ENCODE data around the gene LRRC4B.

LRRC4B gene

DNA sequence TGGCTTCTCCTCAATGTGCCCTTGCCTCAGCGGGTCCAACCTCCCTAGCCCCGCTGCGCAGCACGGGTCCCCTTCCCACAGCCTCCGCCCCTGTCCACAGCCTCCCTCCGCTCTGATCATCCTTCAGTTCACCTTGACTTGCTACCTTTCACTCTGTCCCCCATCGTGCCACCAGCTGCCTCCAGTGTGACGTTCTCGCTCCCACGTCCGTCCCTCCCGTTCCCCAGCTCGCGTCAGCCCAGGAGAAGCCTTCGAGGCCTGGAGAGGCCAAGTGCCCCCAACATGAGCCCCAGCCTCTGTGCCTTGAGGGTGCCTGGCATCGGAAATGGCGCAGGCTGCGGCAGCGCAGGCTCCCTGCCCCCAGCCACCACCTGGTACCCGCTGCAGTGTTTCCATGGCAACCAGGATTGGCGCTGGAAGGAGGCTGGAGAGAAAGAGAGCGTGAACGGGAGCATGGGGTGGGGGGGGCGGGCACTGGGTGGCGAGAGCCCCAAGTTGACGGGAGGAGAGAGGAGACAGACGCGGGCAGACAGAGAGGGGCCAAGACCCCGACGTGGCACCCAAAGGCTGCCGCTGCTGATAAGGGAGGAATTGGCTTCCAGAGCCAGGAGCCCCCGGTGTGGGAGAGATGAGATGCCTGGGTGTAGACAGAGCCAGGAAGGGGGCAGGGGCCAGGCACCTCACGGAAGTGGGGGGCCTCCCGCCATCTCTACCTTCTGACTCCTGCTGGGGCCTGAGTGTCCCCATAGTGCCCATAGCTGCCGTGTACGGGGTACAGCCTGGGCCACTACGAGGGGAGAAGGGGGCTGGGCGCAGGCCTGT is 53.7 kb downstream of the LRRC4B start:
- Histone ChIP-seq H3K4me2 (peak overlapping the region in 10 of 11 experiments; percentile 29 to 84 (median 74); a peak in 19 of 22 replicates), H3K36me3 (peaks cover 0 to 15% (median 0%) of the 10 kb centered on the region in 11 experiments; a peak in 5 of 22 replicates), H3K4me3 (no peak overlapping the region), H3K9ac (peak overlapping the region in 10 of 11 experiments; percentile 10 to 61 (median 39); a peak in 10 of 22 replicates), H4K20me1 (no peaks in the 10 kb centered on the region), H3K27ac (peak overlapping the region in 6 of 11 experiments; percentile 3 to 91 (median 69); a peak in 8 of 22 replicates), H3K4me1 (peaks cover 18 to 55% (median 46%) of the 10 kb centered on the region in 10 experiments), H3K27me3 (no peaks in the 10 kb centered on the region), H3K9me3 (replicated peaks in 1 of 11) (peaks cover 0 to 21% (median 13%) of the 10 kb centered on the region in 11 experiments; a peak in 15 of 22 replicates)
- no peak for TF ChIP-seq Cebpa-rat (IDR thresholded peaks at IDR 0.05)

- no peak within 1 kb of the TSS for H3K4me3 ChIP-seq
- no peaks in the 10 kb centered on the region for H3K27me3 ChIP-seq
- peak within 1 kb of the TSS in 10 of 11 experiments; percentile 29 to 92 (median 84); a peak in 19 of 22 replicates for H3K4me2 ChIP-seq
- peaks cover 0 to 15% (median 10%) of the 10 kb centered on the region in 11 experiments; a peak in 14 of 22 replicates for H3K9me3 ChIP-seq (replicated peaks in 1 of 11)
- peak within 1 kb of the TSS in 10 of 11 experiments; percentile 10 to 84 (median 53); a peak in 11 of 22 replicates for H3K9ac ChIP-seq
- H3K27ac ChIP-seq: peak within 1 kb of the TSS in 8 of 11 experiments; percentile 41 to 91 (median 85); a peak in 14 of 22 replicates
- peaks cover 0 to 12% (median 0%) of the 10 kb centered on the region in 11 experiments; a peak in 5 of 22 replicates for H3K36me3 ChIP-seq
- H4K20me1 ChIP-seq: no peaks in the 10 kb centered on the region
- peaks cover 25 to 62% (median 53%) of the 10 kb centered on the region in 10 experiments for H3K4me1 ChIP-seq
- TF ChIP-seq Cebpa-rat (IDR thresholded peaks at IDR 0.05): no peak
Measured at GRCh38 chr19:50513746-50514345, 54.4 kb downstream of the LRRC4B start, which contains the start of gene ASPDH. Gene ASPDH (minus strand): TSS chr19:50513913. CDS start chr19:50513823, 90 bp downstream.

DNA sequence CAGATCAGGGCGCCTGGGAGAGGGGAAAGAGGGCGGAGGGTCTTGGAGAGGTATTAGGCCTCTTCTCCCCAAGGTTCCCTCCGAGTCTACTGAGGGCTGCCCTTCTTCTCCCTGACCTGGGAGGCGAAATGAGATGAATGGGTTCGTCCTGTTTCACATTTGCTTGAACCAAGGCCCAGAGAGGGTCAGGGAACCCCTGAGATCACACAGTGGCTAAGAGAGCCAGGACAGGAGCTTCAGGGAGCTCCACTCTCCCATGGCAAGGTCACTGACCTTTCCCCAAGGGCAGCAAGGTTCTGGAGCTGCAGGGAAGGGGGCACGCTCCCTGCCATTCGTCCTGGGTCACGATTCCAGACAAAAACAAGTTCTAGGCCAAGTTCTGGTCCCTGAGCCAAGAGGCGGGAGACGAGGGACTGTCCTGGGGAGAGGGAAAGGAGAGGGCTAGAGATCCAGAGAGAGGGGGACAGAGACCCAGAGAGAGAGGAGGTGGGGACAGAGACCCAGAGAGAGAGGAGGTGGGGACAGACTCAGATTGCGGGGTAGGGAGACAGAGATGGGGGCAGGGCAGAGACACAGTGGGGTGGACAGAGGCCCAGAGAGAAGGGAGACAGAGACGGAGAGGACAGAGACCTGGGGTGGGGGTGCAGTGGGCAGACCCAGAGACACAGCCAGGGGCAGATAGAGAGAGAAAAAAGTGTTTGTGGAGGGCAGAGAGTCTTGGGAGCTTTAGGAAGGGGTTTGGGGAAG is 55.1 kb downstream of the LRRC4B start:
- H3K9me3 ChIP-seq (replicated peaks in 1 of 11): peaks cover 0 to 8% (median 3%) of the 10 kb centered on the region in 11 experiments; a peak in 9 of 22 replicates
- H3K36me3 ChIP-seq: peaks cover 0 to 7% (median 0%) of the 10 kb centered on the region in 11 experiments; a peak in 5 of 22 replicates
- no peaks in the 10 kb centered on the region for H3K27me3 ChIP-seq
- no peaks in the 10 kb centered on the region for H4K20me1 ChIP-seq
- H3K9ac ChIP-seq: peak overlapping the region in 5 of 11 experiments; percentile 26 to 81 (median 60); a peak in 4 of 22 replicates
- H3K4me1 ChIP-seq: peaks cover 32 to 69% (median 60%) of the 10 kb centered on the region in 10 experiments
- peak overlapping the region in 7 of 11 experiments; percentile 41 to 91 (median 86); a peak in 12 of 22 replicates for H3K27ac ChIP-seq
- no peak overlapping the region for H3K4me3 ChIP-seq
- peak overlapping the region in 6 of 11 experiments; percentile 72 to 92 (median 84); a peak in 9 of 22 replicates for H3K4me2 ChIP-seq
- no peak for TF ChIP-seq Cebpa-rat (IDR thresholded peaks at IDR 0.05)

GRCh38 chr19:50512112-50512998 is 55.9 kb downstream of the LRRC4B start:
- Histone ChIP-seq H4K20me1 (no peaks in the 10 kb centered on the region), H3K9me3 (replicated peaks in 1 of 11) (no peaks in the 10 kb centered on the region; a peak in 1 of 22 replicates), H3K4me3 (peak overlapping the region; percentile 55 to 86 (median 66); a peak in 18 of 20 replicates), H3K27me3 (no peaks in the 10 kb centered on the region), H3K36me3 (no peaks in the 10 kb centered on the region), H3K9ac (peak overlapping the region; percentile 71 to 91 (median 83); a peak in 20 of 22 replicates), H3K27ac (peak overlapping the region; percentile 82 to 93 (median 86)), H3K4me1 (peaks cover 40 to 77% (median 68%) of the 10 kb centered on the region in 10 experiments), H3K4me2 (peak overlapping the region; percentile 58 to 92 (median 82))
- TF ChIP-seq Cebpa-rat (IDR thresholded peaks at IDR 0.05): no peak

GRCh38 chr19:50511069-50511822 is 57.0 kb downstream of the LRRC4B start, which contains the start of gene JOSD2:
Gene JOSD2 (minus strand): TSS chr19:50511191. CDS start chr19:50510431, 760 bp downstream.
- H3K4me3 ChIP-seq: peak within 1 kb of the TSS; percentile 55 to 86 (median 66)
- H3K36me3 ChIP-seq: peaks cover 0 to 2% (median 0%) of the 10 kb centered on the region in 11 experiments; a peak in 2 of 22 replicates
- H3K4me1 ChIP-seq: peaks cover 41 to 78% (median 70%) of the 10 kb centered on the region in 10 experiments
- no peaks in the 10 kb centered on the region for H3K9me3 ChIP-seq (replicated peaks in 1 of 11)
- H3K27ac ChIP-seq: peak within 1 kb of the TSS; percentile 82 to 93 (median 86)
- H3K27me3 ChIP-seq: no peaks in the 10 kb centered on the region
- peak within 1 kb of the TSS; percentile 71 to 91 (median 83) for H3K9ac ChIP-seq
- peak within 1 kb of the TSS; percentile 76 to 99 (median 90) for H3K4me2 ChIP-seq
- TF ChIP-seq Cebpa-rat (IDR thresholded peaks at IDR 0.05): no peak
- H4K20me1 ChIP-seq: no peaks in the 10 kb centered on the region

DNA sequence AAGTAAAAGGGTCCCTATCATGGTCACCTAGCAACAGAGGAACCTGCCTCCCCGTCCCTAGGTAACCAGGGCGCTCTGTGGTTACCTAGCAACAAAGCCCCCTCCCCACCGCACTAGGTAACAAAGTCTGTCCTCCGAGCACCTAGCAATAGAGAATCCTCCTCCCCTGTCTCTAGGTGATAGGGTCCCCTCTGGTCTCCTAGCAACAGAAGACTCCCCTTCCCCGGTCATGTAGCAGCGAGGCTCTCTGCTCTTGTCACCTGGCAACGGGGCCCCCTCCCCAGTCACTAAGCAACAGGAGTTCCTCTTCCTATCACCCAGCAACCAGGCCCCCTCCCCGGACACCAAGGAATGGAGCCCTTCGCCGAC is 57.6 kb downstream of the LRRC4B start:
- Histone ChIP-seq H3K36me3 (peaks cover 0 to 8% (median 0%) of the 10 kb centered on the region in 11 experiments; a peak in 3 of 22 replicates), H3K4me2 (peak overlapping the region; percentile 76 to 99 (median 90)), H3K4me3 (peak overlapping the region; percentile 55 to 86 (median 66)), H3K27me3 (no peaks in the 10 kb centered on the region), H3K27ac (peak overlapping the region; percentile 82 to 93 (median 86)), H4K20me1 (no peaks in the 10 kb centered on the region), H3K9ac (peak overlapping the region; percentile 71 to 91 (median 83)), H3K4me1 (peaks cover 41 to 78% (median 70%) of the 10 kb centered on the region in 10 experiments), H3K9me3 (replicated peaks in 1 of 11) (no peaks in the 10 kb centered on the region)
- TF ChIP-seq Cebpa-rat (IDR thresholded peaks at IDR 0.05): no peak
